HCT116 (cell line): Measurements from ENCODE around the gene GARNL3. TPM values are rescaled to one million over a fixed set of nuclear protein-coding genes. Genes with fewer than 3 reads are reported as not detected.

ENCODE experiments used
- ATAC-seq: fragments of 200-7000 bp; cut with Tn5 transposase; 2 replicates; pipeline ENCODE4 v1.9.1; 2020; ENCODE audit warnings: mild to moderate bottlenecking, moderate library complexity
- BruUV-seq: library from RNA; stranded (reverse); fragments of 400-500 nt; replicated peaks from 2 replicates; lab custom pipeline; 2021; lab: Mats Ljungman, UMichigan
- CTCF ChIA-PET: fragments of 300-600 bp; sonication (Branson Sonifier 250); formaldehyde crosslinking; loops from one replicate; lab custom pipeline; 2021; ENCODE audit warnings: antibody characterized with exemption; lab: Charles Lee
- POLR2A ChIA-PET: fragments of 300-600, 350-600 bp; sonication (Branson Sonifier 250); formaldehyde crosslinking; loops from one replicate; lab custom pipeline; 2021; ENCODE audit warnings: antibody characterized with exemption; lab: Charles Lee
- RAD21 ChIA-PET, 2 experiments: fragments of 300-600 bp; sonication (Branson Sonifier 250); formaldehyde crosslinking; loops; one replicate each; lab custom pipeline; 2023; ENCODE audit warnings: low total read pairs in 2 of 2; ENCODE audit not compliant: uncharacterized antibody in 2 of 2, unreplicated experiment in 2 of 2, low non-redundant PET in 1 of 2; lab: Charles Lee
- DNase-seq: peaks from one replicate; pipeline ENCODE4 v3.0.0-alpha.2; 2010; ENCODE audit warnings: low read depth, low spot score
- H2AFZ ChIP-seq: fragments of 200-600 bp; shearing (Covaris generic), sonication (generic); 2 replicates; pipeline ENCODE4 v1.6.1; 2017; ENCODE audit warnings: low read depth, mixed run types, mixed read lengths, antibody characterized with exemption, low read length; ENCODE audit not compliant: poor library complexity, severe bottlenecking
- H3K27ac ChIP-seq: 2 replicates; pipeline ENCODE4 v1.5.1; 2012; ENCODE audit warnings: low read depth, low read length
- H3K27me3 ChIP-seq: fragments of 200-600 bp; sonication (generic); 2 replicates; pipeline ENCODE4 v1.6.1; 2016; ENCODE audit warnings: mixed run types, low read length, mixed read lengths; ENCODE audit not compliant: insufficient read depth
- H3K36me3 ChIP-seq, 2 experiments: fragments of 200-500 bp in 1 of 2; fragments of 200-600 bp in 1 of 2; sonication (Bioruptor generic) in 1 of 2; sonication (generic) in 1 of 2; 2 replicates each; pipeline versions ENCODE4 v1.5.1 to v1.6.1; 2014 to 2016; ENCODE audit warnings: low read length in 2 of 2, inconsistent platforms in 1 of 2, mixed read lengths in 1 of 2, mixed run types in 1 of 2; ENCODE audit not compliant: insufficient read depth in 2 of 2, control insufficient read depth in 1 of 2
- H3K4me1 ChIP-seq, 2 experiments: fragments of 200-600 bp in 1 of 2; sonication (generic) in 1 of 2; 2 replicates each; pipeline versions ENCODE4 v1.5.1 to v1.6.1; 2012 to 2017; ENCODE audit warnings: low read length in 2 of 2, inconsistent platforms in 1 of 2, mild to moderate bottlenecking in 1 of 2, mixed read lengths in 1 of 2, mixed run types in 1 of 2, moderate library complexity in 1 of 2; ENCODE audit not compliant: insufficient read depth in 2 of 2, control insufficient read depth in 1 of 2
- H3K4me2 ChIP-seq: fragments of 200-600 bp; sonication (generic); 2 replicates; pipeline ENCODE4 v1.6.1; 2017; ENCODE audit warnings: mixed run types, low read length, mixed read lengths
- H3K4me3 ChIP-seq, 2 experiments: fragments of 200-600 bp in 1 of 2; sonication (generic) in 1 of 2; replicated peaks in 1 of 2; 2 replicates each; pipeline ENCODE4 v1.5.1; 2011 to 2016; ENCODE audit warnings: low read length in 2 of 2, control low read depth in 1 of 2, low read depth in 1 of 2, mild to moderate bottlenecking in 1 of 2, mixed read lengths in 1 of 2, mixed run types in 1 of 2
- H3K79me2 ChIP-seq: fragments of 200-600 bp; sonication (generic); 2 replicates; pipeline ENCODE4 v1.6.1; 2017; ENCODE audit warnings: mild to moderate bottlenecking, mixed run types, low read length, moderate library complexity, mixed read lengths; ENCODE audit not compliant: insufficient read depth
- H3K9ac ChIP-seq: fragments of 200-600 bp; sonication (generic); 2 replicates; pipeline ENCODE4 v1.6.1; 2016; ENCODE audit warnings: low read length, mixed read lengths
- H3K9me2 ChIP-seq: fragments of 200-600 bp; sonication (generic), shearing (Covaris generic); 2 replicates; pipeline ENCODE4 v1.6.1; 2017; ENCODE audit warnings: mixed run types, mild to moderate bottlenecking, moderate library complexity; ENCODE audit not compliant: insufficient read depth
- H3K9me3 ChIP-seq, 2 experiments: fragments of 200-500 bp in 1 of 2; fragments of 200-600 bp in 1 of 2; sonication (Bioruptor generic) in 1 of 2; sonication (generic) in 1 of 2; 2 replicates each; pipeline ENCODE4 v1.6.1; 2014 to 2017; ENCODE audit warnings: low read length in 2 of 2, mixed read lengths in 2 of 2, inconsistent platforms in 1 of 2, low read depth in 1 of 2, mild to moderate bottlenecking in 1 of 2, mixed run types in 1 of 2, moderate library complexity in 1 of 2; ENCODE audit not compliant: control insufficient read depth in 1 of 2, insufficient read depth in 1 of 2
- H4K20me1 ChIP-seq: fragments of 200-600 bp; sonication (generic), shearing (Covaris generic); 2 replicates; pipeline ENCODE4 v1.6.1; 2017; ENCODE audit warnings: mixed run types, mild to moderate bottlenecking, moderate library complexity; ENCODE audit not compliant: insufficient read depth
- CTCF ChIP-seq, 3 experiments: fragments of 200-600 bp in 1 of 3; sonication (generic) in 1 of 3; IDR thresholded peaks in 2 of 3; conservative IDR thresholded peaks in 1 of 3; 2 replicates each; pipeline ENCODE4 v1.5.1; 2012 to 2017; ENCODE audit warnings: low read depth in 2 of 3, low read length in 2 of 3, antibody characterized with exemption in 1 of 3, borderline replicate concordance in 1 of 3, control low read depth in 1 of 3, mild to moderate bottlenecking in 1 of 3, mixed read lengths in 1 of 3, mixed run types in 1 of 3, moderate library complexity in 1 of 3; ENCODE audit not compliant: insufficient read depth in 1 of 3
- JUND ChIP-seq: IDR thresholded peaks from 2 replicates; pipeline ENCODE4 v1.6.1; 2012
- MAX ChIP-seq: IDR thresholded peaks from 2 replicates; pipeline ENCODE4 v1.6.1; 2012
- POLR2A ChIP-seq: IDR thresholded peaks from 2 replicates; pipeline ENCODE4 v1.7.0; 2011; ENCODE audit warnings: borderline replicate concordance; ENCODE audit not compliant: insufficient read depth, insufficient read length; ENCODE audit errors: extremely low read depth
- POLR2AphosphoS5 ChIP-seq: IDR thresholded peaks from 2 replicates; pipeline ENCODE4 v1.6.1; 2011; ENCODE audit warnings: mild to moderate bottlenecking, low read depth, low read length, moderate library complexity
- REST ChIP-seq: IDR thresholded peaks from 2 replicates; pipeline ENCODE4 v1.6.1; 2012; ENCODE audit warnings: low read depth
- SRF ChIP-seq: IDR thresholded peaks from 2 replicates; pipeline ENCODE4 v1.6.1; 2012; ENCODE audit warnings: low read depth
- YY1 ChIP-seq: IDR thresholded peaks from 2 replicates; pipeline ENCODE4 v1.6.1; 2011; ENCODE audit warnings: low read length, low read depth, moderate library complexity, mild to moderate bottlenecking; ENCODE audit not compliant: insufficient replicate concordance; ENCODE audit errors: extremely low read depth
- ZBTB33 ChIP-seq: IDR thresholded peaks from 2 replicates; pipeline ENCODE4 v1.6.1; 2011; ENCODE audit warnings: mild to moderate bottlenecking, low read length, moderate library complexity; ENCODE audit not compliant: insufficient replicate concordance; ENCODE audit errors: extremely low read depth
- intact Hi-C: fragments of 100-400 bp; cut with micrococcal nuclease; formaldehyde crosslinking; loops from 2 replicates; pipeline ENCODE4 v1.10.0; 2022
- total RNA-seq: library from RNA; stranded (reverse); gene quantifications from one replicate; pipeline ENCODE4 v1.2.1, GENCODE V29; 2021; ENCODE audit not compliant: unreplicated experiment

GARNL3 gene
- total RNA-seq, 1 experiment from 2014 or later = 8.8 TPM

- Histone ChIP-seq H4K20me1 (no peaks in the 10 kb centered on the region), H3K9ac (no peak overlapping the region), H3K79me2 (peaks cover 4% of the 10 kb centered on the region; the same call in 1 of the 2 replicates), H3K9me3 (no peaks in the 10 kb centered on the region), H3K36me3 (peaks cover 0 to 2% of the 10 kb centered on the region in 2 experiments; a peak in 1 of 4 replicates), H3K4me3 (no peak overlapping the region), H3K4me1 (peaks cover 3 to 24% of the 10 kb centered on the region in 2 experiments; a peak in 3 of 4 replicates), H3K9me2 (no peaks in the 10 kb centered on the region), H3K27ac (no peak overlapping the region), H2AFZ (no peak overlapping the region)
- ChIA-PET CTCF (interaction anchor here (1.7 kb wide), 1 partner anchor 176 kb away, joined by 4 read pairs; no protein-coding TSS in a partner anchor), POLR2A (no interaction called here)
- ATAC-seq = no peak
- intact Hi-C loops = no loop called here
- DNase-seq = no peak
- no TSS peak for BruUV-seq
- TF ChIP-seq POLR2A = no peak
- TF ChIP-seq JUND = no peak
- TF ChIP-seq CTCF (IDR thresholded peaks at IDR 0.05 in 2 of 3, conservative IDR thresholded peaks at IDR 0.05 in 1 of 3; ENCODE audit: borderline replicate concordance in 1 of 3, insufficient read depth in 1 of 3, low read depth in 2 of 3, low read length in 2 of 3) = no peak
- TF ChIP-seq POLR2AphosphoS5 = no peak
- TF ChIP-seq, all 23 proteins: peak for 0
- RAD21 ChIA-PET = no interaction called here
- Histone ChIP-seq H3K4me2 (no peak overlapping the region), H3K27me3 (no peaks in the 10 kb centered on the region)
These were observed 135.2 kb downstream of the GARNL3 start for GRCh38 chr9:127399736-127400269.

GRCh38 chr9:127402401-127403090, 138.0 kb downstream of the GARNL3 start:
- POLR2A ChIA-PET = interaction anchor here (0.6 kb wide), 1 partner anchor 362 kb away, joined by 3 read pairs; no protein-coding TSS in a partner anchor
- Histone ChIP-seq H3K79me2 (peaks cover 4% of the 10 kb centered on the region; the same call in 1 of the 2 replicates), H4K20me1 (no peaks in the 10 kb centered on the region)
- TF ChIP-seq MAX (no peak), POLR2A (no peak), REST (no peak), YY1 (no peak), ZBTB33 (no peak), SRF (no peak)

More at GRCh38 chr9:127402401-127403090, 138.0 kb downstream of the GARNL3 start:
- intact Hi-C loops = no loop called here
- ATAC-seq (no peak), DNase-seq (no peak)
- H2AFZ ChIP-seq = no peak overlapping the region
- H3K9me3 ChIP-seq = no peaks in the 10 kb centered on the region
- ChIA-PET RAD21 (no interaction called here), CTCF (no interaction called here)
- H3K27ac ChIP-seq = no peak overlapping the region
- no peak overlapping the region for H3K4me3 ChIP-seq
- no peak overlapping the region for H3K4me2 ChIP-seq
- H3K4me1 ChIP-seq = peaks cover 0 to 10% of the 10 kb centered on the region in 2 experiments; a peak in 1 of 4 replicates
- BruUV-seq = no TSS peak
- peaks cover 2 to 5% of the 10 kb centered on the region in 2 experiments; a peak in 1 of 4 replicates for H3K36me3 ChIP-seq
- no peaks in the 10 kb centered on the region for H3K27me3 ChIP-seq
- H3K9me2 ChIP-seq = no peaks in the 10 kb centered on the region
- H3K9ac ChIP-seq = no peak overlapping the region
